Measurements from ENCODE around the gene PRPF31.

DNA sequence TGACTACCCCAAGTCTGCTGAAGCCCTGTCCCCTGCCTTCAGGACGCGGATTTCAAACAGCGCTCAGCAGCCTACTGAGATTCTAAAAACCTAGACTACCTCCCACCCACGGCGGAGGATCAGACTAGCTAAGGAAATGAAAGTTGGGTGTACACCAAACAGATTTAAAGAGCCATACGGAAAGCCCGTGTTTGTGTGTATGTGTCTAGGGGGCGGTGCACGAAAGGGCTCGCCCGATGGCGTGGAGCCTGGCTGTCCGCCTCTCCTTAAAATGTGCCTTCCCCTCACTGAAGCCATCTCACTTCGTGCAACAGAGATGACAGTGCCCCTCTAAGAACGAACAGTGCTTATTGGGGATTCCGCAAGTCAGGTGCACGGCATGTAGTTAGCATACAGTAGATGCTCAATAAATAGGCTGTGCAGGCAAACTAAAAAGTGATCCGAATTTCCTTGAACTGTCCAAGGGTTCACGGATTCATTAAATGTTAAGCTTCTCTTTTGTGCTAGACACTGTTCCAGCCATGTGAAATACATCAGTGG lies 43.3 kb downstream of the PRPF31 start:
- TF ChIP-seq, protein P1, sequence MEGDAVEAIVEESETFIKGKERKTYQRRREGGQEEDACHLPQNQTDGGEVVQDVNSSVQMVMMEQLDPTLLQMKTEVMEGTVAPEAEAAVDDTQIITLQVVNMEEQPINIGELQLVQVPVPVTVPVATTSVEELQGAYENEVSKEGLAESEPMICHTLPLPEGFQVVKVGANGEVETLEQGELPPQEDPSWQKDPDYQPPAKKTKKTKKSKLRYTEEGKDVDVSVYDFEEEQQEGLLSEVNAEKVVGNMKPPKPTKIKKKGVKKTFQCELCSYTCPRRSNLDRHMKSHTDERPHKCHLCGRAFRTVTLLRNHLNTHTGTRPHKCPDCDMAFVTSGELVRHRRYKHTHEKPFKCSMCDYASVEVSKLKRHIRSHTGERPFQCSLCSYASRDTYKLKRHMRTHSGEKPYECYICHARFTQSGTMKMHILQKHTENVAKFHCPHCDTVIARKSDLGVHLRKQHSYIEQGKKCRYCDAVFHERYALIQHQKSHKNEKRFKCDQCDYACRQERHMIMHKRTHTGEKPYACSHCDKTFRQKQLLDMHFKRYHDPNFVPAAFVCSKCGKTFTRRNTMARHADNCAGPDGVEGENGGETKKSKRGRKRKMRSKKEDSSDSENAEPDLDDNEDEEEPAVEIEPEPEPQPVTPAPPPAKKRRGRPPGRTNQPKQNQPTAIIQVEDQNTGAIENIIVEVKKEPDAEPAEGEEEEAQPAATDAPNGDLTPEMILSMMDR (conservative IDR thresholded peaks at IDR 0.05; ENCODE audit: low read length), result no peak
- no peak for TF ChIP-seq EZH2phosphoT487 (IDR thresholded peaks at IDR 0.05; ENCODE audit: borderline replicate concordance, low read depth, low read length)
